ENCODE data around the gene VAV2.

Gene VAV2

GRCh38 chr9:133807818-133808217 lies 184.3 kb downstream of the VAV2 start:
- in situ Hi-C loops (cut with HindIII; ENCODE audit: low sequenced_read_pairs), result no loop called here

GRCh38 chr9:133807037-133807436 lies 185.1 kb downstream of the VAV2 start:
- in situ Hi-C loops (cut with HindIII; ENCODE audit: low sequenced_read_pairs), result no loop called here

- in situ Hi-C loops (cut with HindIII; ENCODE audit: low sequenced_read_pairs), result no loop called here
Measured at GRCh38 chr9:133806623-133807010, 185.5 kb downstream of the VAV2 start.

- in situ Hi-C loops (cut with HindIII; ENCODE audit: low sequenced_read_pairs), result no loop called here
Measured at GRCh38 chr9:133805876-133806622, 186.1 kb downstream of the VAV2 start.

- in situ Hi-C loops (cut with HindIII; ENCODE audit: low sequenced_read_pairs), result no loop called here
Measured at GRCh38 chr9:133804199-133804598, 187.9 kb downstream of the VAV2 start.

GRCh38 chr9:133803745-133804144 lies 188.4 kb downstream of the VAV2 start:
- in situ Hi-C loops (cut with HindIII; ENCODE audit: low sequenced_read_pairs), result no loop called here

- in situ Hi-C loops (cut with HindIII; ENCODE audit: low sequenced_read_pairs), result no loop called here
Measured at GRCh38 chr9:133803028-133803585, 189.0 kb downstream of the VAV2 start.

- in situ Hi-C loops (cut with HindIII; ENCODE audit: low sequenced_read_pairs), result no loop called here
Measured at GRCh38 chr9:133801739-133802138, 190.4 kb downstream of the VAV2 start.

- in situ Hi-C loops (cut with HindIII; ENCODE audit: low sequenced_read_pairs), result no loop called here
Measured at GRCh38 chr9:133800266-133800665, 191.9 kb downstream of the VAV2 start.

- in situ Hi-C loops (cut with HindIII; ENCODE audit: low sequenced_read_pairs), result no loop called here
Measured at GRCh38 chr9:133799716-133800115, 192.4 kb downstream of the VAV2 start.

GRCh38 chr9:133799106-133799505 lies 193.0 kb downstream of the VAV2 start:
- in situ Hi-C loops (cut with HindIII; ENCODE audit: low sequenced_read_pairs), result no loop called here

- in situ Hi-C loops (cut with HindIII; ENCODE audit: low sequenced_read_pairs), result no loop called here
Measured at GRCh38 chr9:133798160-133798559, 194.0 kb downstream of the VAV2 start.

- in situ Hi-C loops (cut with HindIII; ENCODE audit: low sequenced_read_pairs), result no loop called here
Measured at GRCh38 chr9:133797406-133798105, 194.6 kb downstream of the VAV2 start.

GRCh38 chr9:133796562-133796961 lies 195.6 kb downstream of the VAV2 start:
- in situ Hi-C loops (cut with HindIII; ENCODE audit: low sequenced_read_pairs), result no loop called here

GRCh38 chr9:133795049-133795448 lies 197.1 kb downstream of the VAV2 start:
- in situ Hi-C loops (cut with HindIII; ENCODE audit: low sequenced_read_pairs), result no loop called here

GRCh38 chr9:133794016-133794760 lies 197.9 kb downstream of the VAV2 start:
- in situ Hi-C loops (cut with HindIII; ENCODE audit: low sequenced_read_pairs), result no loop called here

GRCh38 chr9:133793471-133793870 lies 198.7 kb downstream of the VAV2 start:
- in situ Hi-C loops (cut with HindIII; ENCODE audit: low sequenced_read_pairs), result no loop called here

GRCh38 chr9:133792721-133793470 lies 199.2 kb downstream of the VAV2 start:
- in situ Hi-C loops (cut with HindIII; ENCODE audit: low sequenced_read_pairs), result no loop called here

GRCh38 chr9:133791735-133792649 lies 200.1 kb downstream of the VAV2 start:
- in situ Hi-C loops (cut with HindIII; ENCODE audit: low sequenced_read_pairs), result no loop called here

- in situ Hi-C loops (cut with HindIII; ENCODE audit: low sequenced_read_pairs), result no loop called here
Measured at GRCh38 chr9:133791069-133791468, 201.1 kb downstream of the VAV2 start.

Measured in endothelial cell of hepatic sinusoid (primary cell).